Left cardiac atrium (tissue), 4 donors: ENCODE data around the gene TVP23A. TPM values are rescaled to one million over a fixed set of nuclear protein-coding genes. Genes with fewer than 3 reads are reported as not detected.
"Not testable (repeated sequence)": the region's sequence is repeated elsewhere in the genome, so short reads cannot be mapped to it uniquely, and the experiment has no call there.

Experiments
- ATAC-seq, 2 donors: fragments of 200-7000 bp; cut with Tn5 transposase; one replicate each; pipeline ENCODE4 v1.9.1; 2020; ENCODE audit warnings: mild to moderate bottlenecking in 2 of 2, moderate library complexity in 2 of 2
- DNase-seq: peaks from one replicate; pipeline ENCODE4 v3.0.0-alpha.2; 2020
- intact Hi-C, 2 donors: fragments of 100-400 bp; cut with DNase I; formaldehyde crosslinking; loops; one replicate each; pipeline versions ENCODE4 v1.14.1 to v1.15.1; 2022 to 2023
- total RNA-seq, 2 donors: library from RNA; stranded (reverse); fragmentation: NEBNext Ultra II Directional; extraction: Animal tissue kit (Norgen Biotek cat#: 25700); gene quantifications; one replicate each; pipeline ENCODE4 v1.2.1, GENCODE V29; 2021
- donor health status: DM: no; HTN: yes; CAD: no.
- donor health status: DM: no; HTN: yes; CAD: no; lungs with severe emphysema.
- donor health status: DM: yes; HTN: yes; CAD: no.
- donor health status: Dilated cardiomyopathy.

Gene TVP23A
- total RNA-seq, 2 donors from 2014 or later = 0.80 to 1.3 TPM

DNA sequence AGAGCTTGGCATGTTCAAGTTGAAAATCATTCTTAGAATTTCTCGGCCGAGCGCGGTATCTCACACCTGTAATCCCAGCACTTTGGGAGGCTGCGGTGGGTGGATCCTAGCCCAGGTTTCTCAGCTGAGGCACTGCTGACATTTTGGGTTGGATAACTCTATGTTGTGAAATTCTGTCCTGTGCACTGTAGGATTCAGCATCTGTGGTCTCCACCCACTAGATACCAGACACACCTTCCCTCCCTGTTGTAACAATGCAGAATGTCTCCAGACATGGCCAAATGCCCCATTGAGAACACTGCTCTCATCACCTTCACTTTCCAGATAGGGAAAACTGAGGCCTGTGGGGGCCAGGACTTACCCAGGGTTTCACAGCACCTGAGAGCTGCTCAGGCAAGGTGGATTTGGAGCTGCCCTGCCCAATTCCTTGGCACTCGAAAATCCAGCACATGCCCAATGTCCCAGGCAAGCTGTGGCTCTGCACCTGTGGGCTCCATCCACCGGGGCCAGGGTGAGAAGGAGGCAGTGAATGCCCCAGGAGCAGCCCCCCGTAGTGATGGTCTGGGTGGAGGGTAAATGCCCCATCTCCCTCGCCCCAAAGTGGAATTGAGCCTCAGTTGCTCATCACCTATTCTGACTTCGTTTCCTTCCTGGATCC is 20.2 kb upstream of the TVP23A start:
- no peak for DNase-seq
- intact Hi-C loops = loop anchor here (5.0 to 10.0 kb wide), 2 partner anchors 39 to 76 kb away; partner anchors contain the start of gene CIITA (in 1 of the 2)
- peak; percentile 47 to 83 for ATAC-seq

DNA sequence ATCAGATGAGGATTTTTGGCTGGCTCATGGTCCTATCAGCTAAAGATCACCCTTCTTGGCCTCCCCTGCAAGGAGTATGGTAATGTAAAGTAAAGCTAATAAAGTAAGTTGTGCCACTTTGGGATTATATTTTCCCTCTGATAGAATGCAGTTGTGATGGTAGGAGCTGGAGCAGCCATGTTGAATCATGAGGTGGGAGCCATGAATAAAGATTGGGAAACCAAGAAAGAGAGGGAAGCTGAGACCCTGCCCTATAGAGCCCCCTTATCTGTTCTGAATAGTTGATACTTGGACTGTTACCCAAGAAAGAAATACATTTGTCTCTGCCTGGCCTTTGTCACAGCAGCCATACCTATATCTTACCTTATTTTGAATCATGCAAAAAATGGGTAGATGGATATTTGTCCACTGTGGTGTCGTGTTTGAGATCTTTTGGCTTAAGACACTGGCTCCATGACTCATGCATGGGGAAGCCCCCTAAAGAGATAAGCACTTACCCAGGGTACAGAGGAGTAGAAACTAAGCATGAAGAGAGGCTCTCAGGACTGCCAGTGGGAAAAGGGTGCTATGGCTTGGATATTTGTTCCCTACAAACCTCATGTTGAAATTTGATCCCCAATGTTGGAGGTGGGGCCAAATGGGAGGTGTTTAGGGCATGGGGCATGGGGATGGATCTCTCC is 17.7 kb upstream of the TVP23A start:
- DNase-seq (no peak), ATAC-seq (no peak)
- intact Hi-C loops = loop anchor here (5.0 to 10.0 kb wide), 2 partner anchors 41 to 78 kb away; partner anchors contain the start of gene CIITA (in 1 of the 2)

DNA sequence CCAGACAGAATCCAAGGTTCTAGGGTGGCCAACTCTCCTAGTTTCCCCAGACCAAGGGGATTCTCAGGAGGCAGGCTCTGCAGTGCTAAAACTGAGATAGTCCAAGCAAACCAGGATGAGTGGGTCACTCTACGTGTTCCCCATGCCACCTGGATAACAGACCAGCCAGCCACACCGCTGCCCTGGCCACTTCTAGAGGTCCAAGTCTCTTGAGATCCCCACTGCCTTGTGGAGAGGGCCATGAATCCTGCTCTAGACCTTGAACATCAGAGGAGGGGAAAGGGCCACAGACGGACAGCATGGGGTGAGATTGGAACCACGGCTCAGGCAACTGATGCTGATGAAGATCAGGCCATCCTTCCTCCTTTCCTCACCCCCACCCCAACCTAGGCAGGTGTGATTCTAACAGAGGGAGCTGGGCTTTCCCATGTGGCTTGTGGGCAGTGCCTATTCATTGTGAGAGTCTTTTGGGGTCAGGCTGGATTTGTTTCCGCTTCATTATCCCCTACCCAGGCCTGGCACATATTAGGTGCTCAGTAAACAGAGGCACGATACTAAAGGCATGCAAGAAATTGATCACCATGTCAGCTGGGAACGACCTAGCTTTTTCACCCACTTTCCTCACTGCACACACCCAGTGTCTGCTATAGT is 16.8 kb upstream of the TVP23A start:
- intact Hi-C loops = loop anchor here (5.0 to 10.0 kb wide), 2 partner anchors 42 to 79 kb away; partner anchors contain the start of gene CIITA (in 1 of the 2)
- no peak for ATAC-seq
- no peak for DNase-seq

DNA sequence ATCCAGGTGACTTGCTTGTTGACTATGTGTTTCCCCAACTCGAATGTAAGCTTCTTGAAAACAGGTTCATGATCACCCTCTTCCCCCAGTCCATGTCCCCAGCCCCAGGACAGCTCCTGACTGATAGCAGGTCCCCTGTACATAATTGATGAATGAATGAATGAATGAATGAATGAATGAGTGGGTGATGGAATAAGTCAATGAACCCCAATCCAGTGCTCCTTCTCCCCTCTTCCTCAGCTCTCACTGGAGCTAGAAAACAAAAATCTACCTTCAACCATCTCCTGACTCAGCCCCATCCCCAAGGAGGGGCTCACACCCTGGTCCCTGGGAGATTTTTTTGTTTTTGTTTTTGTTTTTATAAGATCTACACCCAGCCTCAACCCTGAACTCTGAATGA is 16.2 kb upstream of the TVP23A start:
- ATAC-seq (no peak), DNase-seq (no peak)
- intact Hi-C loops = loop anchor here (5.0 to 10.0 kb wide), 2 partner anchors 43 to 80 kb away; partner anchors contain the start of gene CIITA (in 1 of the 2)

DNA sequence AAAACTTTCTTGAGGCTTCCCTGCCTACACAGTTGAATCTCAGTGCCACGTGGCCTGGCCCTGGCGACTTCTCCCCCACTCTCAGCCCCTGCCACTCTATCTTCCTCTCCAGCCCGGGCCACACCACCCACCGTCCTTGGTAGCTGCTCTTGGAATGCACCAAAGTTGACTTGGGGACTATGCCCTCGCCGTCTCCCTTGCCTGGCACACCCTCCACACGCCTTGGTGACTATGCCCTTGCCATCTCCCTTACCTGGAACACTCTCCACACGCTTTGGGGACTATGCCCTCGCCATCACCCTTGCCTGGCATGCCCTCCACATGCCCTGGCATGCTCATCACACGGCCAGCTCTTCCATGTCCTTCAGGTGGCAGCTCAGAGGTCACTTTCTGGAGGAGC is 15.5 kb upstream of the TVP23A start:
- DNase-seq (no peak), ATAC-seq (no peak)
- intact Hi-C loops = loop anchor here in 1 of 2 donors (10.0 kb wide), 1 partner anchor 81 kb away; no protein-coding TSS in a partner anchor

DNA sequence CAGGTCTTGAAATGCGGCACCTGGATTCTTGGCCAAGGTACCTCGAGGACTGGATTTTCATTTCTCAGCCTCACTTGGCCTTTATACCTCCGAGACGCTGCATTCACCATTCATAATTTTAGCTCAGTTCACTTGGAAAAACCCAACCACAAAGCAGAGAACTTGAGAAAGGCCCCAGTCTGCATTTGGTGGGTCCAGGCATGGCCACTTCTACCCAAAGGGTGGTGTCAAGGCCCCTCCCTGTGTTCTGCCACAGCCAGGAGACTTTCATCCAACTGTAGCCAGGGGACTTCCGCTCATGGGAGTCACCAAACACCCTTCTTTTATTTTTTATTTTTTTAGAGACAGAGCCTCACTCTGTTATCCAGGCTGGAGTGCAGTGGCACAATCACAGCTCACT is 14.7 kb upstream of the TVP23A start:
- ATAC-seq = no peak
- intact Hi-C loops = loop anchor here in 1 of 2 donors (10.0 kb wide), 1 partner anchor 82 kb away; no protein-coding TSS in a partner anchor
- no peak for DNase-seq

DNA sequence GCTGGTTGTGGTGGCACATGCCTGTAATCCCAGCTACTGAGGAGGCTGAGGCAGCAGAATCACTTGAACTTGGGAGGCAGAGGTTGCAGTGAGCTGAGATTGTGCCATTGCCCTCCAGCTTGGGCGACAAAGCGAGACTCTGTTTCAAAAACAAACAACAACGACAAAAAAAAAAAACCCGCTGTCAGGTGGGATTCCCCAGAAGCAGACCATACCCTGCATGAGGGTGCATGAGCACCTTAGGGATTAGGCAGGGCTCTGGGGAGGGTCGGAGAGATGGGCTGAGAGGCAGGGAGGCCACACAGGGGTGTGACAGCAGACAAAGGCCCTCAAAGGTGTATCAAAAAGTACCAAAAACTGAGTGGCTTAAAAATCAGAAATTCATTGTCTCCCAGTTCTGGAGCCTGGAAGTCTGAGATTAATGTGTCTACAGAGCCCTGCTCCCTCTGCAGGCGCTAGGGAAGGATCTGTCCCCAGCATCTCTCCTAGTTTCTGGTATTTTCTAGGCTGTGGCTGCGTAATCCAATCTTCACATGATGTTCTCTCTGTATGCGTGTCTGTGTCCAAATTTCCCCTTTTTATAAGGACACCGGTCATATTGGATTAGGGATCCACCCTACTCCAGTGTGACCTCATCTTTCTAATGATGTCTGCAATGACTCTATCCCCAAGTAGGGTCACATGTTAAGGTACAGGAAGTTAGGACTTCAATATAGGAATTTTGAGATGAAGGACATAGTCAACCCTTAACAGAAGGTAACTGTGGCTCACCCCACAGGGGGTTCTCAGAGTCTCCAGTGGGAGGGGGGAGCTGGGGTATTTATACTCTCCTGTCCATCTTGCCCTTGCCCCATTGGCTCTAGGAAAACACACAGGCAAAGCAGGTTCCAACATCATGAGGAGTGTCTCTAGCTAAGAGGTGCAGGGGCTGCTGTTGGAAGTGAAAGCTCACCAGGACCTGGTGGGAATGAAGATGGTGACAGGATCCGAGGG is 13.6 kb upstream of the TVP23A start:
- ATAC-seq = no peak
- intact Hi-C loops = loop anchor here in 1 of 2 donors (10.0 kb wide), 1 partner anchor 83 kb away; no protein-coding TSS in a partner anchor
- DNase-seq = no peak

DNA sequence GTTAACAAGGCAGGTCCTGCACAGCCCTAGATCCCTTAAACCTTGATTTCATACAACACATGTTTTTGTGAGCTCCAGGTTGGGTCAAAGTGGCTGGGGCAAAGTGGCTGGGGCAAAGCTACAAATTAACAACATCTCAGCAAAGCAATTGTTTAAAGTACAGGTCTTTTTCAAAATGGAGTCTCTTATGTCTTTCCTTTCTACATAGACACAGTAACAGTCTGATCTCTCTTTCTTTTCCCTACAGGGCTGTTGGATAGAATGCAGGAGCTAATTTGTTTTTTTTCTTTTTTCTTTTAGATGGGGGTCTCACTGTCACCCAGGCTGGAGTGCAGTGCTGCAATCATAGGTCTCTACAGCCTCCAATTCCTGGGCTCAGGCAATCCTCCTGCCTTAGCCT is 11.6 kb upstream of the TVP23A start:
- DNase-seq, ATAC-seq: not testable (repeated sequence)
- intact Hi-C loops = loop anchor here in 1 of 2 donors (10.0 kb wide), 1 partner anchor 85 kb away; no protein-coding TSS in a partner anchor

DNA sequence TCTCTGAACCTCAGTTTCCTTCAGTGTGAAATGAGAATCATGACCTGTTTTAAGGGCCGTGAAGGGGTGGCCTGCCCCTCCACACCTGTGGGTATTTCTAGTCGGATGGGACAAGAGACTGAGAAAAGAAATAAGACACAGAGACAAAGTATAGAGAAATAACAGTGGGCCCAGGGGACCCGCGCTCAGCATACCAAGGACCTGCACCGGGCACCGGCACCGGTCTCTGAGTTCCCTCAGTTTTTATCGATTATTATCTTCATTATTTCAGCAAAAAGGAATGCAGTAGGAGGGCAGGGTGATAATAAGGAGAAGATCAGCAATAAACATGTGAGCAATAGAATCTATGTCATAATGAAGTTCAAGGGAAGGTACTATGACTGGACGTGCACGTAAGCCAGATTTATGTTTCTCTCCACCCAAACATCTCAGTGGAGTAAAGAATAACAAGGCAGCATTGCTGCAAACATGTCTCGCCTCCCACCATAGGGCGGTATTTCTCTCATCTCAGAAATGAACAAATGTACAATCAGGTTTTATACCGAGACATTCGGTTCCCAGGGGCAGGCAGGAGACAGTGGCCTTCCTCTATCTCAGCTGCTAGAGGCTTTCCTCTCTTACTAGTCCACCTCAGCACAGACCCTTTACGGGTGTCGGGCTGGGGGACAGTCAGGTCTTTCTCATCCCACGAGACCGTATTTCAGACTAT is 10.9 kb upstream of the TVP23A start:
- not testable (repeated sequence) for DNase-seq, ATAC-seq
- intact Hi-C loops = loop anchor here (5.0 to 10.0 kb wide), 3 partner anchors 55 to 93 kb away; no protein-coding TSS in a partner anchor

DNA sequence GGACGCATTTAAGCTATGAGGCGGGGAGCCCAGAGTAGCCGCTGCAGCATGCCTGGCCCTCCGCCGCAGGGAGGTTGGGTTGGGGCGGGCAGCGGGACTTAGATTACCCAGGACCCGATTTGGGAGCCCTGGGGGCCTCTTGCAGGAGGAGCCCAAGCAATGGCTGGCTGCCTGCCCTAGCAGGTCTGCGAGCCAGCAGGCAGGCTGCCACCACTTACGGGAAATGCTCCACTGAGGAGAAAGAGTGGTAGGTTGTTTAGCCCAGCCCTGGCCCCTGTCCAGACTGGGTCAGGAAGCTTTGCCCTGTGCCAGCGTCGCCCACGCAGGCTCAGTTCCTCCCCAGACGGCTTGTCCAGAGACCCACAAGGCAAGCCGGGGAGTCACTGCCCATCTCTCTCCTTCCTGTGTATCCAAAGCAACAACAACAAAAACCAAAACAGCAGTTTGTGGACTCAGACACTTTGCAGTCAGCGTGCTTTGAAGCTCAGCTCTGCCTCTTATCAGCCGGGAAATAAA is 10.3 kb upstream of the TVP23A start:
- ATAC-seq = peak; percentile 87 to 89
- intact Hi-C loops = loop anchor here (5.0 to 10.0 kb wide), 2 partner anchors 54 to 93 kb away; no protein-coding TSS in a partner anchor
- peak; percentile 97 for DNase-seq

DNA sequence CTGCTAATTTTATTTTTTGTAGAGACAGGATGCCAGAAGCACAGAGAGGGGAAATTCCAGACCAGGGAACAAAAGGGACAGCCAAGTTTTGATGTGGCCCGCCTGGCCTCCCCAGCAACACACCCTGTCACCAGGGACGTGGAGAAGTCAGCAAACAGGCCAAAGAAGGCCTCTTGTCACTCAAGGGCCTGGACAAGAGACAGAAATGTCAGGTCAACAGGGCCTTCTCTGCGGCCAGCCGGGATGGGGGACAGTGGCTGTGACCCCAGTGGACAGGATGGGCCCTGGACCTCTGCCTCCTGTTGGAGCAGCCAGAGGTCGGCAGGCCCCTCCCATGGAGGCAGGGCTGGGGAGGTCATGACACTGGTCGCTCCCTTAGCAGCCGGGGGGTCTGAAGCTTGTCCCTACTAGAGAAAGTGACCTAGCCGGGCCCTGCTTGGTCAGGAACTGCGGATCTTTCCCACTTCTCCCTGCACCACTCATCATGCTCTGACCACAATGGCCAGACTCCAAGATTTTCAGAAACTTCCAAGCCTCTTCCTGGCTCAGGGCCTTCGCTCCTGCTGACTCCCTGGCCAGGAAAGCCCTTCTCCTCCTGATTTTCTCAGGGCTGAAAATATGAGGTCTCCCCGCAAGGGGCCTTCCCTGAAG is 9.2 kb upstream of the TVP23A start:
- ATAC-seq (peak; percentile 76 to 80), DNase-seq (peak; percentile 86)
- intact Hi-C loops = loop anchor here (5.0 to 10.0 kb wide), 2 partner anchors 53 to 94 kb away; no protein-coding TSS in a partner anchor

DNA sequence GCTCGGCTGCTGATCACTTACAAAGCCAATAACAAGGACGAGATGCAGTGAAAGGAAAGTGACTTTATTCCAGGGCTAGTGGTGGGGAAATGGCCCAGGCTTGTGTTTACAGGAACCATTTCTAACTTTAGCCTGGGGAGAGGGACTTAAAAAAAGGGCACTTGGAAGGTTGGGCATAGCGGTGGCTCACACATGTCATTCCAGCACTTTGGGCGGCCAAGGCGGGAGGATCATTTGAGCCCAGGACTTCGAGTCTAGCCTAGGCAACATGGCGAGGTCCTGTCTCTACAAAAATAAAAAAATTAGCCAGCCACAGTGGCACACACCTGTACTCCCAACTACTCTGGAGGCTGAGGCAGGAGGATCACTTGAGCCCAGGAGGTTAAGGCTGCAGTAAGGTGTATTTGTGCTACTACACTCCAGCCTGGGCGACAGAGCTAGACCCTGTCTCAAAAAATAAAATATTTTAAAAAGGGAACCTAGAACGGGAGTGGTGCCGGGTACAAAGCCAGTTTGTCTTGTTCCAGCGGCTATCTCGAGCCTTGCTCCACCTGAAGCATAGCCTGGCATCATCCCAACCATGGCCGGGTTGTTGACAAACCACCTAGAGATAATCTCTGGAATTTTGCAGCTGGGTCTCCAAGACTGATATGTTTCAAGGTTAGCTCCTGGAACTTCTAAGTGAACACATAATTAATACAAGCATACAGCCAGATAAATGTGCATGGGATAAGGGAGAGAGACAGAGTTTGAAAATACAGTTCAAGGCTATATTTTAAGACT is 5.7 kb upstream of the TVP23A start:
- ATAC-seq (no peak), DNase-seq (no peak)
- intact Hi-C loops = loop anchor here (5.0 to 10.0 kb wide), 2 partner anchors 50 to 67 kb away; no protein-coding TSS in a partner anchor

DNA sequence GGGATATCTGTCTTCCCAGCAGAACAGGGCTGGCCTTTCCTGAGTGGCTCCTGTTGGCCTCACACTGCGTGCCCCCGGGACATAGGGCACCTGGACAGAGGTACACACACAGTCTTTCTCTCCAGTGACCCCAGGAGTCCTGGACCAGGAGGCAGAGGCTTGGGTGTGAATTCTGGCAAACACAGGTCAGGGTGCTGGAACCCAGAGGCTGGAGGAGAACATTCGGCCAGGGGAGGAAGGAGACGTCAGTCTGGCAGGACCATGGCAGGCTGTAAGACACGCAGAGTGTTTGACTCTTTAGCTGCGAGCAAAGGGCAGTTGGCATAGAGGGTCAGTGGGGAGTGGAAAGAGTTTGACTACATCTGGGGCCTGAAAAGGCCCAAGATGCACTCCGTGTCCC is 4.1 kb upstream of the TVP23A start:
- DNase-seq (no peak), ATAC-seq (no peak)
- intact Hi-C loops = loop anchor here (5.0 to 10.0 kb wide), 2 partner anchors 48 to 65 kb away; no protein-coding TSS in a partner anchor

DNA sequence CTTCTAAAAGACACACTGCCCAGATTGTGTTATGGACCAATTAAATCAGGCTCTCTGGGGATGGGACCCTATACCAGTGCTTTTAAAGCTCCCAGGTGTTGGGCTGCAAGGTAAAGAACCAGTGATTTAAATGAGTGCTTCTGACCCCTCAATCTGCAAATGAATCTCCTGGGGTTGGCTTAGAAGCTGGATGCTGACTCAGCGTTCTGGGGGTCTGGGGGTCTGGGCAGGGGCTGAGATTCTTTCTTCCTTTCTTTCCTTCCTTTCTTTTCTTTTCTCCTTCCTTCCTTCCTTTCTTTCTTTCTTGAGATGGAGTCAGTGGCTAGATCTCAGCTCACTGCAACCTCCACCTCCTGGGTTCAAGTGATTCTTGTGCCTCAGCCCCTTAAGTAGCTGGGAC is 2.0 kb upstream of the TVP23A start:
- intact Hi-C loops = loop anchor here (5.0 to 10.0 kb wide), 2 partner anchors 46 to 63 kb away; no protein-coding TSS in a partner anchor
- DNase-seq (no peak), ATAC-seq (no peak)

DNA sequence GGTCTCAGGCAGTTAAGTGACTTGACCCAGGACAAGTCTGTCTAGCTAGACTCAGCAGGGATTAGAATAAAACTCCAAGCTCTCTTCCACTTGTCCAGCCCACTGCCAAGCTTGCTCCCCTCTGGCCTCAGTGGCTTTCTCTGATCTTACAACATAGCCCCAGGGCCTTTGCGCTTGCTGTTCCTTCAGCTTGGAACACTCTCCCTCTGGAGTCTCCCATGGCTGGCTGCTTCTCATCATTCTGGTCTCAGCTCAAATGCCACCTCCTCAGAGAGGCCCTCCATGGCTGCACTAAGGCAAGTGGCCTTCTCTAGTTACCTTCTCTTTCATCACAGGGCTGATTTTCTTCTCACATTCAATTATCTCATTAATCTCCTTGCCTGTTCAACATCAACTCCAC is 1.1 kb downstream of the TVP23A start:
- DNase-seq (no peak), ATAC-seq (no peak)
- intact Hi-C loops = no loop called here

DNA sequence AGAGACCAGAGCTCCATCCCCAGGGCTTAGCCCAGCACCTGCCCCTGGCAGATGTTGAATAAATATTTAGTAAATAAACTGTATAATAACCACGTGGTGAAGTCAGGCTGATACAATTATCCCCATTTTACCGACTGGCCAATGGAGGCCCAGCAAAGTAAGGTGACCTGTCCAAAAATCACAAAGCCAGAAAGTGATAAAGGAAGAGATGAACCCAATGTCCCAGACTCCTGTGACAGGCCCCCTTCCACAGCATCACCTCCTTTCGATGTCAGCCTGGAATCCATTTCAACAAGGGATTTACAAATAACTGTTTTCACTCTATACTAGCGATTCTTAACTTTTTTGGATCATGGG is 5.5 kb downstream of the TVP23A start:
- intact Hi-C loops = no loop called here
- no peak for DNase-seq
- no peak for ATAC-seq
